Erythroblast (primary cell): ENCODE measurements around the gene BARHL1.
"Not testable (repeated sequence)": the region's sequence is repeated elsewhere in the genome, so short reads cannot be mapped to it uniquely, and the experiment has no call there.

Source experiments
- DNase-seq, 2 experiments: peaks; one replicate each; lab custom pipeline; 2025; lab: John Stamatoyannopoulos, UW
- GATA1 ChIP-seq: IDR thresholded peaks from 2 replicates; pipeline ENCODE4 v1.6.1; 2011; ENCODE audit warnings: low read depth, mild to moderate bottlenecking, control low read depth, low read length, moderate library complexity
- POLR2A ChIP-seq: IDR thresholded peaks from 2 replicates; pipeline ENCODE4 v1.6.1; 2011; ENCODE audit warnings: mild to moderate bottlenecking, low read length

The BARHL1 gene

DNA sequence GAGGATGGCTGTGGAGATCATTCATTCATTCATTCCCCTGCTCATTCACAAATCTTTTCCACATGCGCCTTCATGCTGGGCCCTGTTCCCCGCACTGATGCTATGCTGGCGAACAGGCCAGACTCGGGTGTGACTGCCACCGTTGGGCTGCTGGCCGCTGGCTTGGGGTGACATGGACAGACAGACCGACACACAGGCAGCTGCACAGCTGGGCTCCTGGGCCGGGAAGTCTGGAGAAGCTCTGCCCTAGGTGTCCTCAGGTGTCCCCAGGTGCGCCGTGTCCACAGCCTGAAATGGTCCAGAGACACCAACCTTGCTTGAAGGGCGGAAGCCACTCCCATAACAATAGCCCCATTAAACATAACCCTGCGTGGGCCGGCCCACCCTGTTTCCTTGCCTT is 35.0 kb upstream of the BARHL1 start:
- DNase-seq = no peak
- TF ChIP-seq GATA1 = no peak

DNA sequence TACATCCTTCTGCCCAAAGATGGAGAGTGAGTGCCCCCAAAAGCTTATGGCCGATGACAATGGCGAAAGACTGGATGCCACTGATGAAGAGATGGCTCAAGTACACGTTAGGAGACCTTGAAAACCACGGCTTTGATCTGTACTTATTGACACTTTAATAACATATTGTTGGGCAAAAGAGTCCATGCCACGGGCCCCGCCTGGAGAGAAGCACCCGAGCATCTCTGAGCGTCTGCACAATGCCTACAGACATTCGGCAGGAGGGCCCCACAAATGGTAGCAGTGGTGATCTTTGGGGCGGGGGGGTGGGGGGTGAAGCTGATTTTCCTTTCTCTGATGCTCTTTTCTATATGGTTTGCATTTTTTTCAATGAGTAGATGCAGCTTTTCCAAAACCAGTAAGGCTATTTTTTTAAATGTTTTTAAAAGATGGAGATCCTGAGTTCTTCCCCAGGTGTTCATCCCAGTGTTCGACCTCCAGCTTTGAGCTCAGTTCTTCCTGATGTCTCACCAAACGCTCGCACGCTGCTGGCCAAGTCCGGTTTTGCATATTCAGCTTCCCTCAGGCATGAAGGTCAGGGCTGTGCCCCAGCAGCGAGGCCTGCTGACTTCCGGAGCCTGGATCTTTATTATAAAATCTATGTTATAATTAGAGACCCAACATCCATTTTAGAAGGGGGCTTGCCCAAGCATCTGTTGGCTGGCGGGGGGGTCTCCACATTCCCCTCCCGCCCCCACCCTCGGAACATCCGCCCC is 34.3 kb upstream of the BARHL1 start:
- DNase-seq = no peak

DNA sequence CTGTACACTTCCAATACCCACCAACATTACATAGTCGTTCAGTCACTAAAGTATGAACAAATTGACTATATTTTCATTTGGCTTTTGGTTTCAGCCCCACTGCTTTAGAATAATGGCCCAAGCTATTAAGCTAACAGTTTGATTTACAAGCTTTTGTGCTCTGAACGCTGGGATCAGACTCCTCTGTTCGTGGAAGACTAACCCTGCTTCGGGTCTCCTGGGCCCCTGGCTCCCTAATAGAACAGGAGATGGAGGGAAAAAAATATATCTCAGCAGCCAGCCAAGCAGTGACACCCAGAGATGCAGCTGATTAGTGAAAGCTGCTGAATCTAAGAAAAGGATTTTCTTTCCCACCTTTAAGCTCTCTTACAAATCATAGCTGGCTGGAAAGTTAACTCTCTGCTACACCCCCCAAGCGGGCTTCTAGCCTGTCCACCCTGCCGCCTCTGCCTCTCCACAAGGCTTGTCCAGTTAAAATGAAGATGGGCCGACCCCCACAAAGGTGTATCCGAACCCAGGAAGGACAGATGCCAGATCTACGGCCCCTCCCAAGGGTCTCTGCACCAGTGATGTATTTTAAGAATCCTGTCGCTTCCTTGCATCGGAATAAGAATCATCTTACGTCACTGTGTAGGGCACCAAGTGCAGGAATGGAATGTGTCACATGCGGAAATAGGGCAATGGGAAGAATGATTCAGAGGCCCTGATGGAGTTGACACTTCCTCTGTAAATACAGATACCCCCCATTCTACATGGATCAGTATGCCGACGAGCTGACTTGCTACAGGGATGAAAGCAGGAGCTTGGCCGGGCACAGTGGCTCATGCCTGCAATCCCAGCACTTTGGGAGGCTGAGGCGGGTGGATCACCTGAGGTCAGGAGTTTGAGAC is 33.4 kb upstream of the BARHL1 start:
- no peak for TF ChIP-seq POLR2A
- TF ChIP-seq GATA1 = no peak
- no peak for DNase-seq

More for the DNA sequence above, 34.3 kb upstream of the BARHL1 start:
- TF ChIP-seq POLR2A = no peak
- TF ChIP-seq GATA1 = no peak

DNA sequence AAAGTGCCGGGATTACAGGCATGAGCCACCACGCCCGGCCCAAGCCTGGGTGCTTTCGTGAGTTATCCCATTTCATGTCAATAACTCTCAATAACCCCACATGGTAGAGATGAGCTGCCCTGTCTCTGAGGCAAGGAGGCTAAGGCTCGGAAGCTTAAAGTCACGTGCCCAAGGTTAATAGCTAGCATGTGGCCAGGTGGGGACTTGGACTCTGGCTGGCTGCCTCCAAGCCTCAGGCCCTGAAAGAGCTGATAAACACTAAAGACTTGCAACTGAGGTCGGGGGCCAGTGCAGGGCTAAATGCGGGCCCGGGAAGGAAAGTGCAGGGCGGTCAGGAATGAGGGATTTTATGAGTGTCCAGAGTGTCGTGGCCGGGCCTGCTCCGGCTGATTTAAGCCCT is 30.9 kb upstream of the BARHL1 start:
- TF ChIP-seq GATA1 = no peak
- no peak for TF ChIP-seq POLR2A
- no peak for DNase-seq

DNA sequence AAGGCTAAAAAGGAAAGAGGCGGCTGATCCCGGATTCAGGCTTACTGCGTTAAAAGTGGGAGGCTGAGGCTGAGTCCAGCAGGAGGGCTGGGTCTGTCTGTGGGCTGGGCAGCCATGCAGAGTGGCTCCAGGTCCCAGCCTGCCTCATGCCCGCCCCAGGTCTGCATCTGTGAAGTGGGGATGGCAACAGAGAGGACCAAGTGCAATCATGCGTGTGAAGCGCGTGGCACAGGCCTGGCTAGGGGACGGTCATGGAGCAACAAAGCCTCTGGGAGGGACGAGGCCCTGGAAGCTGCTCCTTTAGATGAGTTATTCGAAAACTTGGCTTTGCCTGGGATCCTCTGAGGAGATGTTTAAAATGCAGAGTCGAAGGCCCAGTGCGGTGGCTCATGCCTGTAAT is 30.4 kb upstream of the BARHL1 start:
- DNase-seq = no peak
- TF ChIP-seq GATA1 (no peak), POLR2A (no peak)

DNA sequence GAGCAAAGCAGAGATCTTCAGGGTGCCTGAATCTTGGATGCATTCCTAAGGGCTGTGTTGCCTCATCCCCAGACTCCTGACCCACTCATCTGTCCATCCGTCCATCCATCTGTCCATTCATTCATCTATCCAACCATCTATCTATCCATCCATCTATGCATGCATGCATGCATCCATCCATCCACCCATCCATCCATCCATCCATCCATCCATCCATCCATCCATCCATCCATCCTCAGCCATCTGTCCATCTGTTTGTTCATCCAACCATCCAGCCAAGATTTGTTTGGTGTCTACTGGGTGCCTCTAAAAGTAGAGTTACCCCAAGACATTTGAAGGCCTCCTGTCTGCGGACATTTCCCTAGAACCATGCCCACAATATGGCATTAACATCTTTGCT is 27.7 kb upstream of the BARHL1 start:
- no peak for DNase-seq
- no peak for TF ChIP-seq GATA1

DNA sequence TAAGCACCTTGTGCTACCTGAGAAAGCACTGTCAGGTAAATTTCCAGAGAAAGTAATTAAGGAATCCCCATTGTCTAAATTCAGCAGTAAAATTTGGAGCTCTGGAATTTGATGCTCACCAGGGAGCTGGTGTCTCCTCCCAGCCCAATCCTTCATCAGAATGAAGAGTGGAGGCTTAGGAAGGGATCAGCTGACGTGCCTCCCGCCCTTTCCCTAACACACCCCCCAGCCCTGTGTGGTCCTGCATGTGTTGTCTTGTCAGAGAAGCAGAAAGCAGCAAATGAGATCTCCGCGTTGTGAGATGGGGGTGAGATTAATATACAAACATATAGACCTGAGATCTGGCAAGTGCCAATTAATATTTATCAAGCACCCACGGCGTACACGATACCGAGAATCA is 26.9 kb upstream of the BARHL1 start:
- TF ChIP-seq GATA1 (no peak), POLR2A (no peak)
- DNase-seq = no peak

DNA sequence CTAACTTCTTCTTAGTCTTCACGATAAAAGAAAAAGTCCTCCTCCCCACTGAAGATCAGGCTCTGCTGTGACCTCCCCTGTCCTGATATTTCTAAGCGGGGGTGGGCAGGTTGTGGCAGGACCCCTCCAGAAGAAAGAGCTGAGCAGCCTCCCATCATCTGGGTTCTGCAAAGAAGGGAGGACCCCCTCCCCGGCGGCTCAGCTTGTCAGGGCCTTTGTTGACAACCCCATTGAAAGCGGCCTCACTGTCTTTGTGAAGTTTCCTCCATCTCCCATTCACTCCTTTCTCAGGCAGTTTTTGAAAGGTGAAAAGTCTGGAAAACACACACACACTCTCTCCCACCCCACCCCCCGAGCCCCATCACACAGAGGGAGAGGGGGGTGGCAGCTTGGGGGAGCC is 26.2 kb upstream of the BARHL1 start:
- TF ChIP-seq GATA1 = no peak
- no peak for TF ChIP-seq POLR2A
- DNase-seq = no peak

DNA sequence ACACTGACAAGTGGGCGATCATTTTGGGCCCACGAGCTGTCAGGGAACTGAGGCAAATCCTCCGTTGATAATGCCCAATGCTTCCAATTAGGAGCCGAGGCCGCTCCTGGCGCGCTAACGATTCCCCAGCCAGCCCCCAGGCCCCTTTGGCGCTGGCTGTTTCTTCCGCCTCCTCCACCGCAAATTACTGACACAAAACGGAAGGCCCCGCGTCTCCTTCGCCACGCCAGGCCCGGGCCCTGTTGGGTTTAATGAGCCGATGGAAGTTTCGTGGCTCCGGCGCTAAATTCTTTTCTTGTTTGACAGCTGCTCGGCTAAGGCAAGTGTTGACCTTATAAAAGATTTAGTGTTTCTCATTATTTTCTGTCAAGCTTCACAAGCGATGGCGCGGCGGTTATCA is 25.7 kb upstream of the BARHL1 start:
- no peak for DNase-seq
- TF ChIP-seq POLR2A (no peak), GATA1 (no peak)

DNA sequence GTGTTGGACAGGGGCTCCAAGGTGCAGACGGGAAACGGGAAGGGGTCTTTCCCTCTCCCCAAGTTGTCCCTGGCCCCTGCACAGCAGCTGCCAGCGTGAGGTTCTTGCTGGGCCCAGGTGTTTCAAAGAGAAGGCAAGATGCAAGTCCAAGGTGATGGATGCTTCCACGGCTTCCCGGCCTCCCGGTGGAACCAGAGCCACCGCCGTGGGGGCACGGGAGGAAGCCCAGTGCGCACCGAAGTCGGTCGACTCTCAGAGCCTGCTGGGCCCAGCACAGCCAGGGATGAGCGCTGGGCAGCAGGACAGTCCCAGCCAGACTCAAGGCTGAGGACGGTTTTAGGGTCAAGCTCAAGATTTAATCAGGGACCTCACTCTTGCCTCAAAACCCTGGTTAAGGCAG is 25.2 kb upstream of the BARHL1 start:
- TF ChIP-seq POLR2A = no peak
- no peak for TF ChIP-seq GATA1
- no peak for DNase-seq

DNA sequence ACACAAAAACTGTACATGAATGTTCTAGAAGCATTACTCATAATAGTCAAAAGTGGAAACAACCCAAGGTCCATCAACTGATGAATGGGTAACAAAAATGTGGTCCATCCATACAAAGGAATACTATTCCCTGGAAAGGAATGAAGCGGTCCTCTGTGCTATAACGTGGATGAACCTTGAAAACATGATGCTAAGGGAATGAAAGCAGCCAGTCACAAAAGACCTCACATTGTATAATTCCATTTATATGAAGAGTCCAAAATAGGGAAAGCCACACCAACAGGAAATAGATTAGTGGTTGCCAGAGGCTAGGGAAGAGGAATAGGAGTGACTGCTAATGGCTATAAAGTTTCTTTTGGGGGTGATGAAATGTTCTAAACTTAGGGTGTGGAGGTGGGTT is 22.7 kb upstream of the BARHL1 start:
- no peak for DNase-seq
- TF ChIP-seq GATA1 (no peak), POLR2A (no peak)

DNA sequence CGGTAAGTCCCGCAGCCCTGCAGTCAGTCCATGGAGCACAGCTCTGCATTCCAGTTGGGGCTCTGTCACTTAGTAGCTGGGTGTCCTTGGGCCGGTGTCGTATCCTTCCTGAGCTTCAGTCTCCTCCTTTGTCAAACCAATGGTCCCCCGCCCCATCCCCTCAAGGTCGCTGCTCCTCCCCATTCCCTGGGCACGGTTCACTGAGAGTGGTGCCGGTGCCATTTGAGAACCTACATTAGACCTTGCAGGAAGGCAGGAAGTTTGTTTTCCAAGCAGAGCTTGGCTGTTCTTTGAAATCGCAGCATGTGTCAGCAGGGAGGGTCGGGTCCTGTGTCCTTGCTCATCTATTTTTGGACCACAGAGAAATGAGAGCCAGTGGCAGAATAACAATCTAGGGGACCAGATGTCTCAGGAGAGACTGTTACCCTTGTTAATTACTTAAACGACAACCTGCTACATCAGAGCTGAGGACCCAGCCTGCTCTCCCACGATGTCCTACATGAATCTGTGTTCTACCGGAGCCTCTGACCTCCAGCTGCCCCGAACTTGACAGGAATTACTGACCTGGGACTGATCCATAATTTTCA is 21.7 kb upstream of the BARHL1 start:
- TF ChIP-seq POLR2A = no peak
- no peak for TF ChIP-seq GATA1
- DNase-seq = no peak

DNA sequence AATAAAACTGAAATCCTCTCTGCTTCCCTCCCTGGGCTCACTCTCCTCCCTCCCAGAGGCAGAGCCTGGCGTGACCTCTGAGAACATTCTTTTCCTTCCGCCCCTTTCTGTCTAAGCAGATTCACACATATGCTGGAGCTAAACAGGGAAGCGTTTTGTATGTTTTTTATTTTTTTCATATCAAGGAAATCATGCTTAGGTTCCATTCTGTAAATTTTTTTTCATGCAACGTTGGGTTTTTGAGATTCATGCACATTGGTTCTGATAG is 20.2 kb upstream of the BARHL1 start:
- DNase-seq = no peak

DNA sequence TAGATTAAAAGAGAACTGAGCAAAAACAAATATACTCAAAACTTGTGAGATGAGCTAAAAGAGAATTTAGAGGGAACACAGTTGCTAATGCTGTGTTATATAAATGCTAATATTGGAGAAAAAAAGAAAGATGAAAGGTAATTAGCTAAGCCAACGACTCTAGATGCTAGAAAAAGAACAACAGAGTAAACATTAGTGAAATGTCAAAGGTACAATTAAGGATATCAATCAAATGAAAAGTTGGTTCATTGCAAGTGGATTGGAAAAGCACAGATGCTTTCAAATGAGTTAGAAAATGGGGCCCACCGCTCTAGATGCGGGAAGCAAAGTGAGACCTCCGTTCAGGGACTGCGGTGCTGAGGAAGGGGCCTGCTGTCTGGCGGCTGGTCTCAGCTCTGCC is 17.9 kb upstream of the BARHL1 start:
- TF ChIP-seq GATA1 (no peak), POLR2A (no peak)
- no peak for DNase-seq

More for the DNA sequence above, 20.2 kb upstream of the BARHL1 start:
- TF ChIP-seq GATA1 = no peak
- no peak for TF ChIP-seq POLR2A

DNA sequence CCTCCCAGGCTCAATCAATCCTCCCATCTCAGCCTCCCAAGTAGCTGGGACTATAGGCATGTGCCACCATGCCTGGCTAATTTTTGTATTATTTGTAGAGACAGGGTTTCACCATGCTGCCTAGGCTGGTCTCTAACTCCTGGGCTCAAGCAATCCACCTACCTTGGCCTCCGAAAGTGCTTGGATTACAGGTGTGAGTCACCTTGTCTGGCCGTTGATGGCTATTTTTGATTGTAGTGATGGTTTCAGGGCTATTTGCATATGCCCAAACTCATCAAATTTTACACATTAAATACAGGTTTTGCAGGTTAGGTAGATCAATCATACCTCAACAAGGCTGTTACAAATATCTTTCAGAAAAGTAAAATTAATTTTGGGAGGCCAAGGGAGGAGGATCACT is 13.6 kb upstream of the BARHL1 start:
- DNase-seq = not testable (repeated sequence)
